ENCODE measurements around the gene CCNF.

DNA sequence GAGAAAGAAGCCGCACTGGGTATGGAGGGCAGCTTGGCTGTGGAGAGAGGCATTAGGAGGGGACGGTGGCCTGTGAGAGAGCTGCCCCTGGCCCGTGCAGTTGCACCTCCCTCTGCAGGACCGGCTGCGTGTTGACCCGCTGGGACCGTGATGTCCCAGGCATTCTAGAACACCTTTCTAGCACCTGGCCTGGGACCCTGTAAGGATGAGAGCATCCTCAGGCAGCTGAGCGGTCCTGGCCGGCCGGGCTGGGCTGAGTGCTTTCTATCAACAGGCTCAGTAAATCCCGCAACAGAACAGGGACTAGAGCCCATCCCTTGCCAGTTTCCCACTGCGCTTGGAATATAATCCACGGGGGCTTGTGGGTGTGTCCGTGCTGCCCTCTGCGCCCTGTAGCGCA, 60.3 kb downstream of the CCNF start:
- TF ChIP-seq, protein P1, sequence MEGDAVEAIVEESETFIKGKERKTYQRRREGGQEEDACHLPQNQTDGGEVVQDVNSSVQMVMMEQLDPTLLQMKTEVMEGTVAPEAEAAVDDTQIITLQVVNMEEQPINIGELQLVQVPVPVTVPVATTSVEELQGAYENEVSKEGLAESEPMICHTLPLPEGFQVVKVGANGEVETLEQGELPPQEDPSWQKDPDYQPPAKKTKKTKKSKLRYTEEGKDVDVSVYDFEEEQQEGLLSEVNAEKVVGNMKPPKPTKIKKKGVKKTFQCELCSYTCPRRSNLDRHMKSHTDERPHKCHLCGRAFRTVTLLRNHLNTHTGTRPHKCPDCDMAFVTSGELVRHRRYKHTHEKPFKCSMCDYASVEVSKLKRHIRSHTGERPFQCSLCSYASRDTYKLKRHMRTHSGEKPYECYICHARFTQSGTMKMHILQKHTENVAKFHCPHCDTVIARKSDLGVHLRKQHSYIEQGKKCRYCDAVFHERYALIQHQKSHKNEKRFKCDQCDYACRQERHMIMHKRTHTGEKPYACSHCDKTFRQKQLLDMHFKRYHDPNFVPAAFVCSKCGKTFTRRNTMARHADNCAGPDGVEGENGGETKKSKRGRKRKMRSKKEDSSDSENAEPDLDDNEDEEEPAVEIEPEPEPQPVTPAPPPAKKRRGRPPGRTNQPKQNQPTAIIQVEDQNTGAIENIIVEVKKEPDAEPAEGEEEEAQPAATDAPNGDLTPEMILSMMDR (conservative IDR thresholded peaks at IDR 0.05; ENCODE audit: low read depth, low read length), result no peak
- TF ChIP-seq MAZ (IDR thresholded peaks at IDR 0.05; ENCODE audit: borderline replicate concordance, low read depth, low read length) (no peak), SMC3 (IDR thresholded peaks at IDR 0.05; ENCODE audit: low read depth, low read length) (no peak), MXI1 (IDR thresholded peaks at IDR 0.05; ENCODE audit: borderline replicate concordance, low read depth, low read length) (no peak)

Measured in IMR-90 (cell line).